ENCODE measurements around the gene RUSC2.
"Not testable (repeated sequence)": the region's sequence is repeated elsewhere in the genome, so short reads cannot be mapped to it uniquely, and the experiment has no call there.

The RUSC2 gene

DNA sequence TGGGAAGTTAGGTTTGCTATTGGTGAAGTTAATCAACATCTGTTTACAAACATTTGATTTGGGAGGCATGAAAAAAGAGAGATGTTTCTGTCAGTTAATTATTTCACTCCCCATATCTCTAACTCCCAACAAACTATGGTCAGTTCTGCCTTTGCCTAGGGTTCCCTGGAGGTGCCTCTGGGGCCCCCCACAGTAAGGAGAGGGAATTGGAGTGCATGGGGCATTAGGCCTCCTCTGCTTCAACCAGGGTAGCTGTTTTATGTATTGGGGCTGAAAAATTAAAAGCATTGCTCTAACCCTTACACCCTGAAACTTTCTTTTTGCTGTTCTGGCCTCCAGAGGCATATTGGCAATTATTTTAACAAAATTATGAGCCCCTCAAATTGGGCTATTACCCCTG lies 32.3 kb downstream of the RUSC2 start:
- in situ Hi-C loops (cut with MboI; ENCODE audit: low sequenced_read_pairs), result no loop called here
- H3K36me3 ChIP-seq (replicated peaks), result no peaks in the 10 kb centered on the region
- H3K4me3 ChIP-seq, result no peak overlapping the region
- H3K9me3 ChIP-seq, result no peaks in the 10 kb centered on the region
- H3K27me3 ChIP-seq (ENCODE audit: low read depth), result no peaks in the 10 kb centered on the region
- no peaks in the 10 kb centered on the region for H3K4me1 ChIP-seq
- no peak for DNase-seq (ENCODE audit: low spot score in 2 of 2)

DNA sequence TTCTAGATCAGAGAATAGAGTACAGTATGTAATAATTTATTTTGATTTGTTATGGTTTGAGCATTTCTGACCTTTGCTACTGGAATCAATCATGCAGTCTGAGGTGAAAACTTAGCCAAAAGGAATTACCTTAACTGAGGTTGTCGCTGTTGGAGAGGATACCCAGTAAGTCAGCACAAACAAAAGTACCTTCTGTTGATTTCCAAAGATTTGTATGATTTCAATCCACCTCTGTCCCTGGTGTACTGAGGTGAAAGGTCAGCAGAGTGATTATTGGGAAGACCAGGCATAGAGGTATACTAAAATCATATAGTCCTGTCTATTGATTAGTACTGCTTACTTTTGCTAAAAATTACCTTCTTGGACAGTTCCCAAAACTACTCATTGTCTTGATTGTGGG lies 32.8 kb downstream of the RUSC2 start:
- Histone ChIP-seq H3K9me3 (no peaks in the 10 kb centered on the region), H3K27me3 (ENCODE audit: low read depth) (no peaks in the 10 kb centered on the region), H3K36me3 (replicated peaks) (no peaks in the 10 kb centered on the region), H3K4me1 (no peaks in the 10 kb centered on the region), H3K4me3 (no peak overlapping the region)
- DNase-seq (ENCODE audit: low spot score in 2 of 2), result no peak
- in situ Hi-C loops (cut with MboI; ENCODE audit: low sequenced_read_pairs), result no loop called here

- H3K4me3 ChIP-seq; H3K36me3 ChIP-seq (replicated peaks); H3K4me1 ChIP-seq; H3K9me3 ChIP-seq; DNase-seq (ENCODE audit: low spot score in 2 of 2); H3K27me3 ChIP-seq (ENCODE audit: low read depth); in situ Hi-C loops (cut with MboI; ENCODE audit: low sequenced_read_pairs): not testable (repeated sequence)
These were observed 33.6 kb downstream of the RUSC2 start for GRCh38 chr9:35523556-35523955.

DNA sequence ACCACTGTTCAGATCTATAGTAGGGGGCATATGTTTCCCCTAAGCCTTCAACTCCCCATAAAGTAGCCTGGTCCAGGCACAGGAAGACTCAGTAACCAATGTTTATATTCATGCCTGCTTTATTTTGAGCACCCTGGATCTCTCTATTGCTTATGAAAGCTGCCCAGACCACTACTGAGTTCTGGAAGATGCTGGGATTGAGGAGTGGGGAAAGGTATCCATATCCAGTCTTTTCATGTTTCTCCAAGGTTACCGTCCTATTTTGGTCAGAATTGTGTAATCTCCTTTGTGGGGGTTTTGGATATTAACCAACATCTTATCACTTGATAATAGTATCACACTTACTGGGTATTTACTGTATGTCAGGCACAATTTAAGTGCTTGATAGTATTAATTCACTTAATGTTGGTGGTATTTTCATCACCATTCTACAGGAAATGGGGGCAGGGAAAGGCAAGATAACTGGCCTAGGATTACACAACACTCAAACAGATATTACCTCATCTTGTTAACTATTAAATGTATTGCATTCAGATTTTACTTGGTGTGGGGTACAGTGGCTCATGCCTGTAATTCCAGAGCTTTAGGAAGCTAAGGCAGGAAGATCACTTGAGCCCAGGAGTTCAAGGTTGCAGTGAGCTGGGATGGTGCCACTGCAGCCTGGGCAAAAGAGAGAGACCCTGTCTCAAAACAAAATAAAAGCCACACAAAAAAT lies 36.3 kb downstream of the RUSC2 start:
- Histone ChIP-seq H3K27me3 (ENCODE audit: low read depth) (no peaks in the 10 kb centered on the region), H3K4me3 (no peak overlapping the region), H3K9me3 (no peaks in the 10 kb centered on the region), H3K4me1 (no peaks in the 10 kb centered on the region), H3K36me3 (replicated peaks) (no peaks in the 10 kb centered on the region)
- no peak for DNase-seq (ENCODE audit: low spot score in 2 of 2)
- in situ Hi-C loops (cut with MboI; ENCODE audit: low sequenced_read_pairs), result loop anchor here (25.0 kb wide), 1 partner anchor 89 kb away; no protein-coding TSS in a partner anchor

DNA sequence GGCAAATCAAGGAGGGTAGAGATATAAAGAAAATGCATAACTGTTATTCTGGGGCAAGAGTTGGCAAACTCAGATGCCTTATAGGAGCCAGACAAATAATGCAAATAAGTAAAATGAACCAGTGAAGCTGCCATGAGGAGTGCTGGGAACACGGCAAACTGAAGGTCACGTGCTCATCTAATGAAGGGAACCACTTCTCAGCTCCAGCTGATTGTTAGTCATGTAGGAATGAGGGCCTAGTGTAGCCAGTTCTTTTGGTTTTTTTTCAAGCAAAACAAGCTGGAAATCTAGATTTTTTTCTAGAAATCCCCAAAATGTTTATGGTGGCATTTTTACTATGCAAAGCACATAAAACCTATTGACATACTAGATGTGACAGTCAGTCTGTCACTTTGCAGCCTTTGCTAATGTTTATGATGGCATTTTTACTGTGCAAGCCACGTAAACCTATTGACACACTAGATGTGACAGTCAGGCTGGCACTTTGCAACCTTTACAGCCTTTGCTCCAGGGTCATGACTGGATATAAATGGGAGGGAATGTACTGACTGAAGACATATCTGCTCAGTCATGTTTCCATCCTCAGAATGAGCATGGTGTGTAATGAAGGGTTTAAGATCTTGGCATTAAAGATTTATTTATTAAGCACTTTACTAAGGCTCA lies 39.4 kb downstream of the RUSC2 start:
- no peaks in the 10 kb centered on the region for H3K9me3 ChIP-seq
- no peaks in the 10 kb centered on the region for H3K4me1 ChIP-seq
- in situ Hi-C loops (cut with MboI; ENCODE audit: low sequenced_read_pairs), result loop anchor here (25.0 kb wide), 1 partner anchor 92 kb away; no protein-coding TSS in a partner anchor
- no peaks in the 10 kb centered on the region for H3K36me3 ChIP-seq (replicated peaks)
- DNase-seq (ENCODE audit: low spot score in 2 of 2), result no peak
- no peak overlapping the region for H3K4me3 ChIP-seq
- H3K27me3 ChIP-seq (ENCODE audit: low read depth), result no peaks in the 10 kb centered on the region

GRCh38 chr9:35533398-35533797 lies 43.5 kb downstream of the RUSC2 start:
- H3K4me3 ChIP-seq, result no peak overlapping the region
- DNase-seq (ENCODE audit: low spot score in 2 of 2), result no peak
- in situ Hi-C loops (cut with MboI; ENCODE audit: low sequenced_read_pairs), result loop anchor here (25.0 kb wide), 1 partner anchor 96 kb away; no protein-coding TSS in a partner anchor

DNA sequence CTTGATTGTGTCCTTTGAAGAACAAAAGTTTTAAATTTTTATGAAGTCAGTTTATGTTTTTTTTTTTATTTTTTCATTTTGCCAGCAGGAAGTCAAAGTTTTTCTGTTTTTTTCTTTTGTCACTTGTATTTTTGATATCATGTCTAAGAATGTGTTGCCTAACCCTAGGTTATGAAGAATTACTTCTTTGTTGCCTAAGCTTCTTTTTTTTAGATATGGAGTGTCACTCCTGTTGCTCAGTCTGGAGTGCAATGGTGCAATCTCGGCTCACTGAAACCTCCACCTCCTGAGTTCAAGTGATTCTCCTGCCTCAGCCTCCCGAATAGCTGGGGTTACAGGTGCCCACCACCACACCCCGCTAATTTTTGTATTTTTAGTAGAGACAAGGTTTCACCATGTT lies 45.0 kb downstream of the RUSC2 start:
- not testable (repeated sequence) for H3K36me3 ChIP-seq (replicated peaks); DNase-seq (ENCODE audit: low spot score in 2 of 2); H3K27me3 ChIP-seq (ENCODE audit: low read depth); H3K4me1 ChIP-seq; H3K4me3 ChIP-seq; H3K9me3 ChIP-seq
- in situ Hi-C loops (cut with MboI; ENCODE audit: low sequenced_read_pairs), result loop anchor here (25.0 kb wide), 1 partner anchor 98 kb away; no protein-coding TSS in a partner anchor

More at GRCh38 chr9:35533398-35533797, 43.5 kb downstream of the RUSC2 start:
- Histone ChIP-seq H3K27me3 (ENCODE audit: low read depth) (no peaks in the 10 kb centered on the region), H3K36me3 (replicated peaks) (no peaks in the 10 kb centered on the region), H3K4me1 (no peaks in the 10 kb centered on the region), H3K9me3 (peaks cover 3% of the 10 kb centered on the region; the same call in 1 of the 2 replicates)

GRCh38 chr9:35537913-35538312 lies 48.0 kb downstream of the RUSC2 start:
- Histone ChIP-seq H3K4me1 (no peaks in the 10 kb centered on the region), H3K27me3 (ENCODE audit: low read depth) (no peaks in the 10 kb centered on the region), H3K4me3 (no peak overlapping the region), H3K9me3 (peaks cover 3% of the 10 kb centered on the region; the same call in 1 of the 2 replicates), H3K36me3 (replicated peaks) (no peaks in the 10 kb centered on the region)
- DNase-seq (ENCODE audit: low spot score in 2 of 2), result no peak
- in situ Hi-C loops (cut with MboI; ENCODE audit: low sequenced_read_pairs), result loop anchor here (25.0 kb wide), 1 partner anchor 101 kb away; no protein-coding TSS in a partner anchor

GRCh38 chr9:35538361-35539234 lies 48.7 kb downstream of the RUSC2 start:
- in situ Hi-C loops (cut with MboI; ENCODE audit: low sequenced_read_pairs), result loop anchor here (25.0 kb wide), 1 partner anchor 101 kb away; no protein-coding TSS in a partner anchor

More at GRCh38 chr9:35538361-35539234, 48.7 kb downstream of the RUSC2 start:
- Histone ChIP-seq H3K9me3 (peaks cover 3% of the 10 kb centered on the region; the same call in 1 of the 2 replicates), H3K27me3 (ENCODE audit: low read depth) (no peaks in the 10 kb centered on the region), H3K36me3 (replicated peaks) (no peaks in the 10 kb centered on the region), H3K4me3 (no peak overlapping the region), H3K4me1 (no peaks in the 10 kb centered on the region)
- no peak for DNase-seq (ENCODE audit: low spot score in 2 of 2)

Data from HAP-1 (cell line).